ENCODE data around the gene PTPN3.

DNA sequence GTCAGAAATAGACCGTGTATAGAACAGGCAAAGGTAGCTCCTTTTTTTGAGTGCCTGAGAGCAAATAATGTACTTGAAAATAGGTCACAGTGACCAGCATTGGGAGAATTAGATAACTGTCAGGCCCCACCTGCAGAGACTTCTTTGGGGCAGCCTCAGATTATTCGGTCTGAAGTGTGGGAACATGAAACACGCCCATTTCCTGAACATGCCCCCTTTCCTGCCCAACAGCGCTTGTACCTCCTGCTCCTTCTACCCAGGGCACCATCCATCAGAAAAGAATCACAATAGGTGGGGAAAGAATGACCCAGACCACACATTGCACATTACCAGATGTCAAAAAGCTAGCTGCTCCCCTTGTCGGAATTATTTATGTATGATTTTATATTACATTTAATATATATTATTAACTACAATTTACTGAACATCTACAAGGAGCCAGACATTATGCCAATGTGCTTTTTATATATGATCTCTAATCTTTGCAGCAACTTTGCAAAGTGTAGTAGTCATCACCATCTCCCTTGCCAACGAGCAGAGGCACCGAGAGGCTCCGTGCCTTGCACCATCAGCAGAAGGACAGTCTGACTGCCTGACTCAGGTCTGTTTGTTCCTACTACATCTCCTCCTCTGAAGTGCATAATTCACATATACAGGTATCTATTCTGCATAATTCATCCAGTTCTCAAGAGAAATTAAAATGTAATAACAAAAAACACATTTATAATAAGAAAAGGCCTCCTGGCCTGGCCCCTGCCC is 39.5 kb downstream of the PTPN3 start:
- TF ChIP-seq, protein P1, sequence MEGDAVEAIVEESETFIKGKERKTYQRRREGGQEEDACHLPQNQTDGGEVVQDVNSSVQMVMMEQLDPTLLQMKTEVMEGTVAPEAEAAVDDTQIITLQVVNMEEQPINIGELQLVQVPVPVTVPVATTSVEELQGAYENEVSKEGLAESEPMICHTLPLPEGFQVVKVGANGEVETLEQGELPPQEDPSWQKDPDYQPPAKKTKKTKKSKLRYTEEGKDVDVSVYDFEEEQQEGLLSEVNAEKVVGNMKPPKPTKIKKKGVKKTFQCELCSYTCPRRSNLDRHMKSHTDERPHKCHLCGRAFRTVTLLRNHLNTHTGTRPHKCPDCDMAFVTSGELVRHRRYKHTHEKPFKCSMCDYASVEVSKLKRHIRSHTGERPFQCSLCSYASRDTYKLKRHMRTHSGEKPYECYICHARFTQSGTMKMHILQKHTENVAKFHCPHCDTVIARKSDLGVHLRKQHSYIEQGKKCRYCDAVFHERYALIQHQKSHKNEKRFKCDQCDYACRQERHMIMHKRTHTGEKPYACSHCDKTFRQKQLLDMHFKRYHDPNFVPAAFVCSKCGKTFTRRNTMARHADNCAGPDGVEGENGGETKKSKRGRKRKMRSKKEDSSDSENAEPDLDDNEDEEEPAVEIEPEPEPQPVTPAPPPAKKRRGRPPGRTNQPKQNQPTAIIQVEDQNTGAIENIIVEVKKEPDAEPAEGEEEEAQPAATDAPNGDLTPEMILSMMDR (IDR thresholded peaks at IDR 0.05) = no peak
- TF ChIP-seq POLR2A (IDR thresholded peaks at IDR 0.05) = no peak

Data from esophagus squamous epithelium (tissue), 4 donors.